K562 (cell line): ENCODE measurements around the gene TNFSF18. TPM values are rescaled to one million over a fixed set of nuclear protein-coding genes. Genes with fewer than 3 reads are reported as not detected.

ENCODE experiments used
- ATAC-seq: fragments of 200-7000 bp; cut with Tn5 transposase; 3 replicates; pipeline ENCODE4 v1.9.1; 2020; ENCODE audit warnings: moderate library complexity
- BruUV-seq: library from RNA; stranded (reverse); fragments of 400-500 nt; replicated peaks from 2 replicates; lab custom pipeline; 2021; lab: Mats Ljungman, UMichigan
- CTCF ChIA-PET: fragments of 300-600 bp; formaldehyde crosslinking; extraction: SDS; loops from one replicate; lab custom pipeline; 2021; ENCODE audit warnings: low intra/inter-chr PET ratio; lab: Yijun Ruan, JAX
- POLR2A ChIA-PET: fragments of 300-600, 350-650 bp; sonication (Branson Sonifier 250); formaldehyde crosslinking; extraction: SDS; loops from one replicate; lab custom pipeline; 2021; ENCODE audit warnings: antibody characterized with exemption, inconsistent platforms; lab: Yijun Ruan, JAX
- DNase-seq, 4 experiments: peaks; one replicate each; pipeline versions ENCODE4 v3.0.0 to v3.0.0-alpha.2; 2011 to 2018; ENCODE audit warnings: low spot score in 3 of 4, mixed read lengths in 3 of 4; ENCODE audit errors: extremely low read depth in 1 of 4
- FAIRE-seq: peaks from 2 replicates; lab custom pipeline; 2011; peaks lifted over from hg19 to GRCh38; lab: Jason Lieb, UNC
- H2AFZ ChIP-seq: 2 replicates; pipeline ENCODE4 v1.6.0; 2011; ENCODE audit warnings: low read depth, low read length, control low read depth, inconsistent platforms
- H3K27ac ChIP-seq: fragments of 200-600 bp; 3 replicates; pipeline ENCODE4 v1.8.0; 2011; ENCODE audit warnings: low read depth, mild to moderate bottlenecking, control low read depth, inconsistent platforms, low read length, moderate library complexity, mixed read lengths; ENCODE audit errors: extremely low read depth
- H3K27me3 ChIP-seq, 2 experiments: fragments of 300-600 bp in 1 of 2; 2 replicates in 1 of 2; 3 replicates in 1 of 2; pipeline versions ENCODE4 v1.6.0 to v1.8.0; 2011; ENCODE audit warnings: inconsistent platforms in 2 of 2, low read length in 2 of 2, mild to moderate bottlenecking in 1 of 2, mixed read lengths in 1 of 2, moderate library complexity in 1 of 2; ENCODE audit not compliant: control insufficient read depth in 2 of 2, insufficient read depth in 2 of 2
- H3K36me3 ChIP-seq: fragments of 300-600 bp; 3 replicates; pipeline ENCODE4 v1.8.0; 2011; ENCODE audit warnings: mild to moderate bottlenecking, low read length, inconsistent platforms; ENCODE audit not compliant: control insufficient read depth, insufficient read depth
- H3K4me1 ChIP-seq, 2 experiments: fragments of 200-600 bp in 1 of 2; replicated peaks in 1 of 2; 2 replicates in 1 of 2; 3 replicates in 1 of 2; pipeline versions ENCODE4 v1.5.1 to v1.8.0; 2011; ENCODE audit warnings: inconsistent platforms in 2 of 2, low read length in 2 of 2, mild to moderate bottlenecking in 1 of 2, mixed read lengths in 1 of 2, moderate library complexity in 1 of 2; ENCODE audit not compliant: control insufficient read depth in 2 of 2, insufficient read depth in 2 of 2
- H3K4me2 ChIP-seq: 2 replicates; pipeline ENCODE4 v1.6.1; 2011; ENCODE audit warnings: low read length, control low read depth, inconsistent platforms, mixed read lengths; ENCODE audit not compliant: insufficient read depth
- H3K4me3 ChIP-seq: fragments of 200-600 bp; sonication (generic), shearing (Covaris generic); 2 replicates; pipeline ENCODE4 v1.5.1; 2016; ENCODE audit warnings: control low read depth, inconsistent platforms
- H3K79me2 ChIP-seq: fragments of 200-600 bp; 3 replicates; pipeline ENCODE4 v1.8.0; 2011; ENCODE audit warnings: low read length, inconsistent platforms; ENCODE audit not compliant: control insufficient read depth, insufficient read depth
- H3K9ac ChIP-seq, 2 experiments: 2 replicates each; pipeline versions ENCODE4 v1.6.0 to v1.6.1; 2011; ENCODE audit warnings: low read depth in 2 of 2, low read length in 2 of 2, control low read depth in 1 of 2, inconsistent platforms in 1 of 2, mild to moderate bottlenecking in 1 of 2, mixed read lengths in 1 of 2; ENCODE audit not compliant: insufficient read depth in 1 of 2
- H3K9me1 ChIP-seq: one replicate; pipeline ENCODE4 v1.6.0; 2011; ENCODE audit warnings: inconsistent platforms, mild to moderate bottlenecking, low read length, moderate library complexity; ENCODE audit not compliant: control insufficient read depth, insufficient read depth
- H3K9me3 ChIP-seq: replicated peaks from 2 replicates; pipeline ENCODE4 v1.5.1; 2011; ENCODE audit warnings: low read depth, low read length, inconsistent platforms; ENCODE audit not compliant: control insufficient read depth, insufficient read depth
- H4K20me1 ChIP-seq: replicated peaks from 2 replicates; pipeline ENCODE4 v1.6.1; 2011; ENCODE audit warnings: low read length, inconsistent platforms, mixed read lengths; ENCODE audit not compliant: control insufficient read depth, insufficient read depth
- HNRNPH1 ChIP-seq: fragments of 200-400 bp; formaldehyde crosslinking; optimal IDR thresholded peaks from 2 replicates; pipeline ENCODE3; 2017; ENCODE audit warnings: low read depth, mild to moderate bottlenecking, low read length, moderate library complexity
- HNRNPLL ChIP-seq: fragments of 200-400 bp; formaldehyde crosslinking; IDR thresholded peaks from 2 replicates; pipeline ENCODE4 v1.6.1; 2017; ENCODE audit warnings: low read length, low read depth, mild to moderate bottlenecking; ENCODE audit not compliant: poor library complexity, severe bottlenecking
- KDM4B ChIP-seq, 2 experiments: fragments of 450-650 bp in 1 of 2; sonication (generic) in 1 of 2; IDR thresholded peaks; 2 replicates each; pipeline ENCODE4 v1.6.1; 2016 to 2017; ENCODE audit warnings: borderline replicate concordance in 2 of 2, antibody characterized with exemption in 1 of 2, low read depth in 1 of 2, mild to moderate bottlenecking in 1 of 2
- NELFE ChIP-seq: IDR thresholded peaks from 2 replicates; pipeline ENCODE4 v1.6.1; 2011; ENCODE audit warnings: mild to moderate bottlenecking; ENCODE audit not compliant: insufficient read depth, insufficient read length
- SAFB ChIP-seq: fragments of 200-400 bp; formaldehyde crosslinking; IDR thresholded peaks from 2 replicates; pipeline ENCODE4 v1.6.1; 2017; ENCODE audit warnings: low read depth, low read length, borderline replicate concordance
- ZFP1 ChIP-seq: fragments of 450-650 bp; formaldehyde crosslinking; IDR thresholded peaks from 2 replicates; pipeline ENCODE4 v1.4.0; 2020; ENCODE audit warnings: mild to moderate bottlenecking, mixed read lengths
- ZNF197 ChIP-seq: fragments of 200-800 bp; sonication (Bioruptor generic); IDR thresholded peaks from 2 replicates; pipeline ENCODE4 v1.6.1; 2016; ENCODE audit warnings: low read depth, missing genetic modification characterization, missing compliant biosample characterization
- ZNF75A ChIP-seq: fragments of 450-650 bp; formaldehyde crosslinking; IDR thresholded peaks from 2 replicates; pipeline ENCODE4 v1.4.0; 2020; ENCODE audit warnings: mild to moderate bottlenecking
- WGBS: fragments of 100-300 bp; shearing (Covaris generic); methylation state at CpG from one replicate; pipeline ENCODE4 v1.1.6; 2016; ENCODE audit warnings: low coverage, mixed read lengths; ENCODE audit not compliant: insufficient coverage; ENCODE audit errors: missing lambda C conversion rate; 5-methylcytosine and 5-hydroxymethylcytosine counted together
- in situ Hi-C: fragments of 300-500 bp; cut with MboI; formaldehyde crosslinking; loops from 4 replicates; pipeline ENCODE4 v1.15.0; 2018; ENCODE audit warnings: inconsistent platforms, mixed read lengths
- intact Hi-C: fragments of 100-400 bp; cut with micrococcal nuclease; formaldehyde crosslinking; loops from 2 replicates; pipeline ENCODE4 v1.14.2; 2022
- polyA plus RNA-seq, 8 experiments: library from polyadenylated mRNA; depleted of rRNA in 4 of 8; stranded (reverse) in 5 of 8; unstranded in 3 of 8; fragments of >200 nt; fragmentation: Nextera tagmentation in 2 of 8; fragmentation: Illumina TruSeq in 1 of 8; extraction: Ambion mirVana in 2 of 8; extraction: Trizol in 1 of 8; gene quantifications; 2 replicates each; pipeline versions ENCODE4 v1.2.1 to v1.2.3, GENCODE V29; 2011 to 2014; ENCODE audit warnings: inconsistent platforms in 1 of 8, missing spikeins in 1 of 8
- total RNA-seq, 7 experiments: library from RNA; depleted of rRNA in 6 of 7; stranded (reverse); fragments of >200 nt in 6 of 7; fragmentation: Illumina TruSeq in 2 of 7; extraction: Trizol in 2 of 7; gene quantifications; 2 replicates each; pipeline versions ENCODE4 v1.2.1 to v1.2.3, GENCODE V29; 2011 to 2021; ENCODE audit warnings: low replicate concordance in 1 of 7
- TF ChIP-seq, protein P1 (sequence below): fragments of 250-450 bp; sonication (Bioruptor Pico); IDR thresholded peaks from 2 replicates; pipeline ENCODE4 v1.5.0; 2021; ENCODE audit warnings: mild to moderate bottlenecking, borderline replicate concordance
- TF ChIP-seq, protein P2 (sequence below): sonication (generic); formaldehyde crosslinking; IDR thresholded peaks from 2 replicates; pipeline ENCODE4 v1.8.0; 2022; ENCODE audit warnings: mild to moderate bottlenecking, missing genetic modification reagents, borderline replicate concordance
- TF ChIP-seq, protein P3 (sequence below): fragments of 450-650 bp; IDR thresholded peaks from 2 replicates; pipeline ENCODE4 v1.6.1; 2016; ENCODE audit warnings: mild to moderate bottlenecking
- TF ChIP-seq, protein P4 (sequence below): fragments of 450-650 bp; IDR thresholded peaks from 2 replicates; pipeline ENCODE4 v1.6.1; 2016; ENCODE audit warnings: low read depth, mild to moderate bottlenecking, moderate library complexity
- TF ChIP-seq, protein P5 (sequence below): fragments of 450-650 bp; formaldehyde crosslinking; IDR thresholded peaks from 2 replicates; pipeline ENCODE4 v1.4.0; 2022; ENCODE audit warnings: missing genetic modification characterization

TNFSF18 gene
- total and polyA plus RNA-seq, 9 of the 15 experiments (the other 6 are each of a cell fraction or from before 2014, with no cell fraction given) = not detected

DNA sequence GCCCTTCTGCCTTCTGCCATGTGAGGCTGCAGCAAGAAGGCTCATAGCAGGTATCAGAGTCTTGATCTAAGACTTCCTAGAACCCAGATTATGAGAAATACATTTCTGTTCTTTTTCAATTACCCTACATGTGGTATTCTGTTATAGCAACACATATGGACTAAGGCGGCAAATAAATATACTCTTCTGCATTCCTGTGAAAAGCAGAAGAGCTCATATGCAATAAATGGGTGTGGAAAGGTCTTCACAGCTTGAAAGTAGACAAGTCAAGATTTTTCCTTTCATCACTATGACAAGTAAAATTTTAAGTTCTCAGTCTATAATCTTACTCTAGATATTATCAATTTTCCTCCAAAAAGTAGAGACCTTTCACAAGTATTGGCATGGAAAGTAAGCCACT is 36.6 kb downstream of the TNFSF18 start:
- Histone ChIP-seq H3K36me3 (no peaks in the 10 kb centered on the region), H3K27ac (no peak overlapping the region), H4K20me1 (no peaks in the 10 kb centered on the region), H3K4me1 (no peaks in the 10 kb centered on the region), H3K9me3 (no peaks in the 10 kb centered on the region), H3K4me2 (no peak overlapping the region), H3K4me3 (no peak overlapping the region), H3K9me1 (no peaks in the 10 kb centered on the region), H3K79me2 (no peaks in the 10 kb centered on the region), H3K9ac (no peak overlapping the region), H2AFZ (no peak overlapping the region), H3K27me3 (no peaks in the 10 kb centered on the region)
- POLR2A ChIA-PET = interaction anchor here (0.5 kb wide), 1 partner anchor 191 kb away, joined by 3 read pairs; no protein-coding TSS in a partner anchor
- DNase-seq = no peak
- no TSS peak for BruUV-seq
- no peak for ATAC-seq
- CTCF ChIA-PET = no interaction called here
- intact Hi-C loops = no loop called here
- 0% methylated on average over 1 of the region's 1 CpG for WGBS
- in situ Hi-C loops = no loop called here
- FAIRE-seq = no peak
- TF ChIP-seq ZFP1 (CRISPR knock-in tag) (no peak), HNRNPH1 (no peak), NELFE (no peak), SAFB (no peak), KDM4B (IDR thresholded peaks at IDR 0.05; ENCODE audit: borderline replicate concordance in 2 of 2, low read depth in 1 of 2) (no peak), HNRNPLL (no peak), ZNF197 (no peak), ZNF75A (CRISPR knock-in tag) (no peak)
- TF ChIP-seq, protein P1, sequence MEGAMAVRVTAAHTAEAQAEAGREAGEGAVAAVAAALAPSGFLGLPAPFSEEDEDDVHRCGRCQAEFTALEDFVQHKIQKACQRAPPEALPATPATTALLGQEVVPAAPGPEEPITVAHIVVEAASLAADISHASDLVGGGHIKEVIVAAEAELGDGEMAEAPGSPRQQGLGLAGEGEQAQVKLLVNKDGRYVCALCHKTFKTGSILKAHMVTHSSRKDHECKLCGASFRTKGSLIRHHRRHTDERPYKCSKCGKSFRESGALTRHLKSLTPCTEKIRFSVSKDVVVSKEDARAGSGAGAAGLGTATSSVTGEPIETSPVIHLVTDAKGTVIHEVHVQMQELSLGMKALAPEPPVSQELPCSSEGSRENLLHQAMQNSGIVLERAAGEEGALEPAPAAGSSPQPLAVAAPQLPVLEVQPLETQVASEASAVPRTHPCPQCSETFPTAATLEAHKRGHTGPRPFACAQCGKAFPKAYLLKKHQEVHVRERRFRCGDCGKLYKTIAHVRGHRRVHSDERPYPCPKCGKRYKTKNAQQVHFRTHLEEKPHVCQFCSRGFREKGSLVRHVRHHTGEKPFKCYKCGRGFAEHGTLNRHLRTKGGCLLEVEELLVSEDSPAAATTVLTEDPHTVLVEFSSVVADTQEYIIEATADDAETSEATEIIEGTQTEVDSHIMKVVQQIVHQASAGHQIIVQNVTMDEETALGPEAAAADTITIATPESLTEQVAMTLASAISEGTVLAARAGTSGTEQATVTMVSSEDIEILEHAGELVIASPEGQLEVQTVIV = no peak
- TF ChIP-seq, protein P2, sequence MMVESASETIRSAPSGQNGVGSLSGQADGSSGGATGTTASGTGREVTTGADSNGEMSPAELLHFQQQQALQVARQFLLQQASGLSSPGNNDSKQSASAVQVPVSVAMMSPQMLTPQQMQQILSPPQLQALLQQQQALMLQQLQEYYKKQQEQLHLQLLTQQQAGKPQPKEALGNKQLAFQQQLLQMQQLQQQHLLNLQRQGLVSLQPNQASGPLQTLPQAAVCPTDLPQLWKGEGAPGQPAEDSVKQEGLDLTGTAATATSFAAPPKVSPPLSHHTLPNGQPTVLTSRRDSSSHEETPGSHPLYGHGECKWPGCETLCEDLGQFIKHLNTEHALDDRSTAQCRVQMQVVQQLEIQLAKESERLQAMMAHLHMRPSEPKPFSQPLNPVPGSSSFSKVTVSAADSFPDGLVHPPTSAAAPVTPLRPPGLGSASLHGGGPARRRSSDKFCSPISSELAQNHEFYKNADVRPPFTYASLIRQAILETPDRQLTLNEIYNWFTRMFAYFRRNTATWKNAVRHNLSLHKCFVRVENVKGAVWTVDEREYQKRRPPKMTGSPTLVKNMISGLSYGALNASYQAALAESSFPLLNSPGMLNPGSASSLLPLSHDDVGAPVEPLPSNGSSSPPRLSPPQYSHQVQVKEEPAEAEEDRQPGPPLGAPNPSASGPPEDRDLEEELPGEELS = no peak
- TF ChIP-seq, protein P3, sequence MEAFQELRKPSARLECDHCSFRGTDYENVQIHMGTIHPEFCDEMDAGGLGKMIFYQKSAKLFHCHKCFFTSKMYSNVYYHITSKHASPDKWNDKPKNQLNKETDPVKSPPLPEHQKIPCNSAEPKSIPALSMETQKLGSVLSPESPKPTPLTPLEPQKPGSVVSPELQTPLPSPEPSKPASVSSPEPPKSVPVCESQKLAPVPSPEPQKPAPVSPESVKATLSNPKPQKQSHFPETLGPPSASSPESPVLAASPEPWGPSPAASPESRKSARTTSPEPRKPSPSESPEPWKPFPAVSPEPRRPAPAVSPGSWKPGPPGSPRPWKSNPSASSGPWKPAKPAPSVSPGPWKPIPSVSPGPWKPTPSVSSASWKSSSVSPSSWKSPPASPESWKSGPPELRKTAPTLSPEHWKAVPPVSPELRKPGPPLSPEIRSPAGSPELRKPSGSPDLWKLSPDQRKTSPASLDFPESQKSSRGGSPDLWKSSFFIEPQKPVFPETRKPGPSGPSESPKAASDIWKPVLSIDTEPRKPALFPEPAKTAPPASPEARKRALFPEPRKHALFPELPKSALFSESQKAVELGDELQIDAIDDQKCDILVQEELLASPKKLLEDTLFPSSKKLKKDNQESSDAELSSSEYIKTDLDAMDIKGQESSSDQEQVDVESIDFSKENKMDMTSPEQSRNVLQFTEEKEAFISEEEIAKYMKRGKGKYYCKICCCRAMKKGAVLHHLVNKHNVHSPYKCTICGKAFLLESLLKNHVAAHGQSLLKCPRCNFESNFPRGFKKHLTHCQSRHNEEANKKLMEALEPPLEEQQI = no peak
- TF ChIP-seq, protein P4, sequence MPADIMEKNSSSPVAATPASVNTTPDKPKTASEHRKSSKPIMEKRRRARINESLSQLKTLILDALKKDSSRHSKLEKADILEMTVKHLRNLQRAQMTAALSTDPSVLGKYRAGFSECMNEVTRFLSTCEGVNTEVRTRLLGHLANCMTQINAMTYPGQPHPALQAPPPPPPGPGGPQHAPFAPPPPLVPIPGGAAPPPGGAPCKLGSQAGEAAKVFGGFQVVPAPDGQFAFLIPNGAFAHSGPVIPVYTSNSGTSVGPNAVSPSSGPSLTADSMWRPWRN = no peak
- TF ChIP-seq, protein P5, sequence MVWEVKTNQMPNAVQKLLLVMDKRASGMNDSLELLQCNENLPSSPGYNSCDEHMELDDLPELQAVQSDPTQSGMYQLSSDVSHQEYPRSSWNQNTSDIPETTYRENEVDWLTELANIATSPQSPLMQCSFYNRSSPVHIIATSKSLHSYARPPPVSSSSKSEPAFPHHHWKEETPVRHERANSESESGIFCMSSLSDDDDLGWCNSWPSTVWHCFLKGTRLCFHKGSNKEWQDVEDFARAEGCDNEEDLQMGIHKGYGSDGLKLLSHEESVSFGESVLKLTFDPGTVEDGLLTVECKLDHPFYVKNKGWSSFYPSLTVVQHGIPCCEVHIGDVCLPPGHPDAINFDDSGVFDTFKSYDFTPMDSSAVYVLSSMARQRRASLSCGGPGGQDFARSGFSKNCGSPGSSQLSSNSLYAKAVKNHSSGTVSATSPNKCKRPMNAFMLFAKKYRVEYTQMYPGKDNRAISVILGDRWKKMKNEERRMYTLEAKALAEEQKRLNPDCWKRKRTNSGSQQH (CRISPR knock-in tag) = no peak
